Stimulated activated CD4-positive, alpha-beta T cell treated with anti-CD3 and anti-CD28 coated beads, Interleukin-2, amount 100 ng/mL, for 48 hours (primary cell): Measurements from ENCODE around the gene TMEM203.

Experiments
- DNase-seq, 2 donors: peaks; one replicate each; pipeline ENCODE4 v3.0.0-alpha.2; 2020

Gene TMEM203

DNA sequence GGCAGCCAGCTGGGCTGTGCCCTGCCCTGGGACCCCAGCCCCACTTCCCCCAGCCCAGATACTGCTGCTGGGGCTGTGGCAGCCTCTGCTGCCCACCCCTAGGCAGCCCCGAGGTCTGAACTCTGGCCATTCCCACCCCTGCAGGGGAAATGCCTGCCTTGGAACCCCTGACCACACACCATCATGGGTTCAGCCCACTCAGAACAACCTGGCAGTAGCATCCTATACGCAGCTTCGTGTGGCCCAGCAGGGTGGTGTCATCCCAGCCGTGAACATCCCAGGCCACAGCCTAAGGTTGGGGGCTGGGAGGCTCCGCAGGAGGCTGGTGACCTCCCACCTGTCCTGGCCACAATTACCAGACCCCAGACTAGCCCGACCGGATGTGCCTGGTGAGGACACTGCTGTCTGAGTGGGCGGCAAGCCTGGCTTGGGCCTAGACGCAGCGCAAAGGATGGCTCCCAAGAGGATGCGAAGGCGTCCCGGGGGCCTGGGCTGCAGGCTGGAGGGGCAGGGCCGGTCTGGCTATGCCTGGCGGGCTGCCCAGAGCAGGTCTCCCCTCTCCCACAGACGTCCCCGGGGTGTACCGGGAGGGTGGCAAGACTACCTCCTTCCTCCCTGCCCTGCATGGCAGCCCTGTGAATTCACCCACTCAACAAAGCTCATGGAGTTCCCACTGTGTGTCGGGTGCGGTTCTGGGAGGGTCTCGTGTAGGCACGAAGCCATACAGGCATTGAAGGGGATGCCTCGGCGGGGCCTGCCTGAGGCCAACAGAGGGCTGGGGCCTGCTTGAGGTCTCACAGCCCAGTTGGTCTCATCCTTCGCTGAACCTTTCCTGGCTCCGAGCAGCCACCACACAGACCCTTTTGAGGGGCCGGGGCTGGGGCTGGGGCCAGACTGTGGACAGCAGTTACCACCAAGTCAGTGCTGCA, 23.8 kb upstream of the TMEM203 start:
- no peak for DNase-seq

DNA sequence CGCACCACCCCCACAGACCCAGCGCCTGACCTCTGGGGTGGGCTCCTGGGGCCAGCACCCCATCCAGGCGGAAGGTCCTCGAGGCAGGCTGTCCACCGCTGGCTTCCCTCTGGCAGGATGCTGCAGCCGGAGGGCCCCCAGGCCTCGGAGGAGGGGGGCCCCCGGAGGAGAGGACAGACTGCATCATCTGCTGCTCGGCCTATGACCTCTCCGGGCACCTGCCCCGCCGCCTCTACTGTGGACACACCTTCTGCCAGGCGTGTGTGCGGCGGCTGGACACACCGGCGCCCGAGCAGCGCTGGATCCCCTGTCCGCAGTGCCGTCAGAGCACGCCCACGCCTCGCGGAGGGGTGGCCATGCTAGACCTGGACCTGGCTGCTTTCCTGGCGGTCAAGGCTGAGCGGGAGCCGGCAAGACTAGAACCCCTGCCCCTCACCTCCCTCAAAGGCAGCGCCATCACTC, 23.1 kb upstream of the TMEM203 start:
- no peak for DNase-seq

DNA sequence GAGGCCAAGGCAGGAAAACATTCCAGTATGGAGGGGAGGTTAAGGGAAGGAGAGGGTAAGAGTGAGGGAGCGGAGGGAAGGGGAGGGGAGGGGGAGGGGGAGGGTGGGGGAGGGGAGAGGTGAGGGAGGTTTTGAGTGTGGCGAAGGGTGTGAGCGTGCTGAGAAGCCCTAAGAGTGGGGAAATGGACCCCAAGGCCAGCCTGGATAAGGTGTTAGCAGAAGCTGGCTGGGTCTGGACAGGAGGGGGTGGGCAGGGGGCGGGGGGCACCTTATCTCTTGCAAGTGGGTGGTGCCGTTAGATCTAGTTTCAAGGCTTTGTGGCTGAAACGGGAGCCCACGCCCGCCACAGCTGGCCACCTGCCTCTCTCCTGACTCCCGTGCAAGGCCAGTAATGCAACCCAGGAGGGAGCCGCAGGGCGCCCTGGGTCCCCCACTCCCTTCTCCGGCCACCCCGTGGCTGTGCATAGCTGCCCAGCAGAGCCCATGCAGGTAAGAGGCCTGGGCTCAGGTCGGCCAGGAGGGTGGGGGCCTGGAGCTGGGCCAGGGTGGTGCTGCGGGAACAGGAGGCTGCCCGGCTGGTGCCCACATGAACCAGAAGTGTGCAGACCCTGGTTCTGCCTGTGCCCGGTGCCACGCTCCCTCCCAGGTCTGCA, 22.5 kb upstream of the TMEM203 start:
- DNase-seq = no peak

DNA sequence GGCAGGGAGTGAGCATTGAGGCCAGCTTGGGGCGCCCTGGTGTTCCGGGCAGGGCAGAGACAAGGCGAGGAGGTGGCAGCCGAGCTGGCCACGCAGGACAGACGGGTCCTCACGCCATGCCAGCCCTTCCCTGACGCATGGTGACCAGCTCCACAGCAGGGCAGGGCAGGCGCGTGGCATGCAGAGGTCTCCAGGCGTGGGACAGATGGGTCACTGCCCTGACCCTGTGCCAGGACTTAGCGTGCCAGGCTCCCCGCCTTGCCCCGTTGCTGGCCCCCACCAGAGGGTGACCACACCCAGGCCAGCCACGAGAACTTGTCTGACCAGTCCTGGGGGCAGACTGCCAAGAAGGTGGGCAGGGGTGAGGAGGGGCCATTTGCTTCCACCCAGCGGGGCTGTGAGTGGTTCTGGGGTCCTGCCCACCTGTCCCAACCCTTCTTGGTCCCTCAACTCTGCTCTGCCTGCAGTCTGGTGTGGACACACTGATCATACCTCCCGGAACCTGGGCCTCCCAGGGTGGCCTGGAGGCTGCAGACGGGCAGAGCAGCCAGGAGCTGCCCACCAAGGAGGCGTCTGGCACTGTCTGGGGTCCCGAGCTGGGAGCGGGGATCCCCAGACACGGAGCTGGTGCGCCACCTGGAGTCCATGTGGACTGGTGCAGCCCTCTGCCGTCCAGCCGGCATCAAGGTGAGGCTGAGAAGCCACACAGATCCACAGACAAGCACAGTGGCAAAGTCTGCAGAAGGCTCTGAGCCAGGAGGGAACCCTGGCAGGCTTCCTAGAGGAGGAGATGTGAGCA, 21.8 kb upstream of the TMEM203 start, which contains the start of gene RNF224:
TSS of gene RNF224 (plus strand) at position 449 of the 799 bp plus-strand sequence. CDS start 834 bp downstream, outside the sequence.
- peak; percentile 75 to 84 for DNase-seq

DNA sequence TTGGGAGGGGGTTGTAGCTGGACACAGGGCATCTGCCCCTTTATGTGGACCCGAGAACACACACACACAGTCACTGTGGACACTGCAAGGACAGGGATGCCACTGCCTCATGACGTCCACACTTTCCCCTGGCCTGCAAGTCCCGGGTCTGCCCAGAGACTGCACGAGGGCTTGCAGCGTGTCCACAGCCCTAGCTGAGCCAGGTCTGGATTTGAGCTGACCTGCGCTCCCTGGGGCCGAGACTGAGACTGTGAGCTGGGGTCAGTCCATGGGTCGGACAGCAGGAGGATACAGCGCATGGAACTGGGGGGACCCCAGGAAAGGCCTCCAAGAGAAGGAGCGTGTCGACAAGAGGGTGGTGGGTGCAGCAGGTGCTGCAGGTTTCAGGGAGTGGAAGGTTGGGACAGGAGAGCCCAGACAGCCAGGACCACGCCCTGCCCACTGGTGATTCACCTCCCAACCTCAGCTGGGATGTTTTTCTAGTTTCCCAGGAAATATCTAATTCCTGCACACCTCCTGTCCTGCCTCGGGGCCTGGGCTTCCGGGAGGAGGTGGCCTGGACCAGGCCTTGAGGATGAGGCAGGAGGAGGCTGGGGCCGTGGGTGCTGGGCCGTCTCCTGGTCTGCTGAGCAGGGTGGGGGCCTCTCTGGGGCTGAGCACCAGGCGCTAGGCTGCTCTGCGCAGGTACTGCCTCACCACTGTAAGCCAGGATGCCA, 21.0 kb upstream of the TMEM203 start:
- no peak for DNase-seq

DNA sequence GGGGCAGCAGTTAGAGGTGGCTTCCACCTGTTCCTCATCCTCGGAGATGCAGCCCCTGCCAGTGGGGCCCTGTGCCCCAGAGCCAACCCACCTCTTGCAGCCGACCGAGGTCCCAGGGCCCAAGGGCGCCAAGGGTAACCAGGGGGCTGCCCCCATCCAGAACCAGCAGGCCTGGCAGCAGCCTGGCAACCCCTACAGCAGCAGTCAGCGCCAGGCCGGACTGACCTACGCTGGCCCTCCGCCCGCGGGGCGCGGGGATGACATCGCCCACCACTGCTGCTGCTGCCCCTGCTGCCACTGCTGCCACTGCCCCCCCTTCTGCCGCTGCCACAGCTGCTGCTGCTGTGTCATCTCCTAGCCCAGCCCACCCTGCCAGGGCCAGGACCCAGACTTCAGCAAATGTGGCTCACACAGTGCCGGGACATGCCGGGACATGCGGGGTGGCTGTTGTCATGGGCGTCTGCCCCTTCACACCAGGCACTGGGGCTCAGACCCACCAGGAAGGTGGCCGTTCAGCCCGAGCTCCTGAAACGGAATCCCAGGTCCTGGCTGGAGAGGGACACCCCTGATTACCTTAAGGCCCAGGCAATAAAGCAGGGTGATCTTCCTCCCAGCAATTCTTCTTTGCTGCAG, 20.4 kb upstream of the TMEM203 start:
- no peak for DNase-seq

DNA sequence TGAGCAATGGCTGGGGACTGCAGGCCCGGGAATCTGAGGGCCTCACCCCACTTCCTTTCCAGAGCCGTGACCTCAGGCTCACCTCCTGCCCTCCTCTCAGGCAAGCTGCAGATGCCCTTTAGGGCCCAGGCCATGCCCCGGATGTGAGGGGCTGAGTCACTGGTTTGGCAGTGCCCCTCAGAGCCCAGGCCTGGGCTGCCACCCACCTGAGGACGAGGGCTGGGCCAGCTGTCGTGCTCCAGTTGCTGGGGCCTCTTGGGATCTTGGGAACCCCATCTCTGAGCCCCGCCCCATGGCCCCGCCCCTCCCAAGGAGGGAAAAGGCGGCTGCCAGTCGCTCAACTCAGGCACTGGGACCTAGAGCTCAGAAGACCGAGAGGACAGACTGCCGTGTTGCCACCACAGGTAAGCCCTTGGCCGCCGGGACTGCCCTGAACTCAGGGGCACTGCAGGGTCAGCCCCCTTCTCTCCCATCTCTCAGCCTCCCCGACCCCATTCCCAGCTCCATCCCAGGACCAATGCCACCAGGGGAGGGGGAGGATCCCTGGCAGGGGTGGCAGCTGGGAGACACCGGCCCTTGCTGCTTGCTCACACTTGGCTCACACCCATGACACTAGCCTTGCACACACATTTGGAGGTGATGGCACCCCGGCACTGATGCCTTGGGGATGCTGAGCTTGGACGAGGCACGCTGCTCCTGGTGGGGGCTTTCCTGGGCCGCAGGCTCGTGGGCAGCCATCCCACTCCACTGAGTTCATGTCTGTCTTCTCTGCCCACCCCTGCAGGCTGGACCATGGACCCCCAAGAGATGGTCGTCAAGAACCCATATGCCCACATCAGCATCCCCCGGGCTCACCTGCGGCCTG, 19.6 kb upstream of the TMEM203 start, which contains the start of gene CYSRT1:
TSS of gene CYSRT1 (plus strand) at position 345 of the 865 bp plus-strand sequence. CDS start at position 793, 448 bp downstream.
- DNase-seq = no peak

DNA sequence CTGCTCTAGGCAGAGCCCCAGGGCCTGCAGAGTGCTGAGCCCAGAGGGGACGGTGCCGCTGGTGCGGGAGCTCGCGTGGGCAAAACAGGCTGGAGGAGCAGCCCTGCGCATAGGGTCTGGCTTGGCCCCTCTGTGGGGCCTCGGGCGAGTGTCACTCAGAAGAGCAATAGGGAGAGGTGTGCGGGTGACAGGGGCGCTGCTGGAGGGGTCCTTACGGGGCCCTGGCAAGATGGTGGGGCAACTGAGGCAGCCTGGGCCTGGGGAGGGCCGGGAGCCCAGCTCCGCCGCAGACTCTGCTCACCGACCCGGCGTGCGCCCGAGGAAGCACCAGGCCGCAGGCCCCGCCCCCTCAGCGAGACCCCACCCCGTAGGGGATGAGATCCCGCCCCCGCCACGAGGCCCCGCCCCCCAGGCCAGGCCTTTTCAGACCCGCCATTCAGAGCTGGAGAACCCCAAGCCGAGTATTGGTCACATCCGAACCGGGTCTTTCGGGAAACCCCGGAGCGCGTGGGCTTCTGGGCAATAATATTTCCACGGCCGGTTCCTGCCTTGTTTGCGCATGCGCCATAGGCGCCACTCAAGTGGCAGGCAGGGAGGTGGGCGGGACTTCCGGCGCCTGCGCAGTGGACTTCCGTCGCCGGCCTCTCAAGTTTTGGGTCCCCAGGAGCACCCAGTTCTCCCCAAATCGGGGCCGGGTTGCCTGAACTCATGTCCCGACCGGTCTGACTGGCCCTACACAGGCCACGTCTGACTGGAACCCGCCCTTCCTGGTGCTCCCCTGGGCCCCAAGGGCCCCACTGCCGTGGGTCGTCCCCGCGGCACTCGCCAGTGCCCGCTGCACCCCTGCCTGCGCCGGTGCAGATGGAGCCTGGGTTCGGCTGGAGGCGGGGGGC, 17.9 kb upstream of the TMEM203 start:
- peak; percentile 98 for DNase-seq

DNA sequence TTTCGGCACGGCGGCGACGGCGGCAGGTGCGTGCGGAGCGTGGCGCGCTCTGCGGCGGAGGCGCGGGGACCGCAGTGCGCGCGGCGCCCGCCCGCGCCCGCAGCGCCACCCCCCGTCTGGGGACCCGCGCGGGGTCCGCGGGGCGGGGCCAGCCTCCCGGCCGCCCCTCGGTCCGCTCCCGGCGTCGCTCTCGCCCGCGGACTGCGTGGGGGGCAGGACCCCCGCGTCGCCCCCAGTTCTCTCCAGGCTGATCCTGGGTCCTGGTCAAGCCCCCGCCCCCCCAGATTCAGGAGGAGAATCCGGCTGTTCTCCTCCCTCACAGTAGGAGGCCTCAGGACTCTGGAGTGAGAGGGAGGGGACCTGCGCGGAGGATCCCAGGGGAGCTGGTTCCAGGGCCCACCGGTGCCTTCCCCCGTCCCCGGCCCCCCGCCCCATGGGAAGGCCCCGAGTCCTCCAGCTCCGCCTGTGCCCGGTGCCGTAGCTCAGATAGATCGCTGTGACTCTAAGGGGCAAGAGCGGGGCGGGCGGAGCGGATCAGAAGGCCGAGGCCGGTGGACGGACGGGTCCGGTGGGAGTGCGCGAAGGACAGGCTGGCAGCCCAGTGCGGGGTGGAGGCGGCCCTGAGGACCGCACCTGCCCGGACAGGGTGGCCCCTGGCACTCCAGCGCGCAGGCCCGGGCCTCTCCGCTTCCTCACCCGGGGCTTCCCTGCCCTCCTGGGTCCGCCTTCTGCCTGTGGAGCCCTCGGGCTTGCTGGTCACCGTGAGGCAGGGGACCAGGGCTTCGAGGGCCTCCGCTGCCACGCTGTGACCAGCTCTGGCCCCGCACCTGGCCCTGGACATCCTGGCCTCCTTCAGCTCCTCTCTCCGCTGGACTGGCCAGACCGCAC, 17.0 kb upstream of the TMEM203 start, which contains the start of gene RNF208:
TSS of gene RNF208 (minus strand) at position 51 of the 888 bp plus-strand sequence. CDS start 1,028 bp downstream, outside the sequence.
- no peak for DNase-seq

DNA sequence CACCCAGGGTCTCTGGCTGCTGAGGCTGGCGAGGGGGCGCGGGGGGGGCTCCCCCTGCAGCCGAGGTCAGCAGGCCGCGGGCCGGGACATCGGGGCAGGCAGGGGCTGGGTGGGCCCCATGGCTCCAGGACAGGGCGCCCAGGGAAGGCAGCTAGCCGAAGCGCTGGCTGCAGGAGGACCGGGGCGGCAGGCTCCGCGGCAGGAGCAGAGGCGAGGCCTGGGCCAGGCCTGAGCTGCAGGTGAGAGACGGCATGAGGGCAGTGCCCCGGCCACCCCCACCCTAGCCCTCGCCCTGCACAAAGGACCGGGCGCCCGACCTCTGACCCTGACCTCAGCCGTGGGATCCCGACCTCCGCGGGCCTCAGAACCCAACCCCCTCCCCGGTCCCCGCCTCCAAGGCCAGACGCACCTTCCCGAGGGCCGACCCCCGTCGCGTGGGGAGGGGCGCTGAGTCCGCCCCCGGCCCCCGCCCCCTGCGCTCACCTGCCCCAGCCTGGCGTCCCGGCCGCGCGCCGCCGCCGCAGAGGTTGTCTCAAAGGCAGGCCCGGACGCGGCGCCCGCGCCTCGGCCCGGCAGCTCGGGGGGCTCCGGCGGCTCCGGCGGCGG, 16.2 kb upstream of the TMEM203 start:
- DNase-seq = no peak

DNA sequence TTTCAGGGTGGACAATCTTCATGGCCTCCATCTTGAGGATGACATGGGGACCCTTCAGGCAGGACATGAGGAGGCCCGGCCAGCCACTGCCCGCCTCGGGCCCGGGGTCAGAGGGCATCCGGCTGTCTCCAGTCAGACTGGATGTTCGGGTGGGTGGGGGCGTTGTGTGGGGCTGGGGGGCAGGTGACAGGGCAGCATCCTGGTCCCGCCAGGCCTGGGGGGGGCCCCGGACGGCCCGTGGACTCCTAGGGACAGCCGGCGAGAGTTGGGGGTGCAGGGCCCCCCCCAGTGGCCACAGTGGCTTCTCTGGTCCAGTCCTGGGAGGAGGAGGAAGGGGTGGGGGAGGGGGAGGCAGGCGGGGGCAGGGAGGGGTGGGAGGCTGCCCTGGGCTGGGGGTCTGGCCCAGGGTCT, 15.7 kb upstream of the TMEM203 start:
- DNase-seq = no peak

DNA sequence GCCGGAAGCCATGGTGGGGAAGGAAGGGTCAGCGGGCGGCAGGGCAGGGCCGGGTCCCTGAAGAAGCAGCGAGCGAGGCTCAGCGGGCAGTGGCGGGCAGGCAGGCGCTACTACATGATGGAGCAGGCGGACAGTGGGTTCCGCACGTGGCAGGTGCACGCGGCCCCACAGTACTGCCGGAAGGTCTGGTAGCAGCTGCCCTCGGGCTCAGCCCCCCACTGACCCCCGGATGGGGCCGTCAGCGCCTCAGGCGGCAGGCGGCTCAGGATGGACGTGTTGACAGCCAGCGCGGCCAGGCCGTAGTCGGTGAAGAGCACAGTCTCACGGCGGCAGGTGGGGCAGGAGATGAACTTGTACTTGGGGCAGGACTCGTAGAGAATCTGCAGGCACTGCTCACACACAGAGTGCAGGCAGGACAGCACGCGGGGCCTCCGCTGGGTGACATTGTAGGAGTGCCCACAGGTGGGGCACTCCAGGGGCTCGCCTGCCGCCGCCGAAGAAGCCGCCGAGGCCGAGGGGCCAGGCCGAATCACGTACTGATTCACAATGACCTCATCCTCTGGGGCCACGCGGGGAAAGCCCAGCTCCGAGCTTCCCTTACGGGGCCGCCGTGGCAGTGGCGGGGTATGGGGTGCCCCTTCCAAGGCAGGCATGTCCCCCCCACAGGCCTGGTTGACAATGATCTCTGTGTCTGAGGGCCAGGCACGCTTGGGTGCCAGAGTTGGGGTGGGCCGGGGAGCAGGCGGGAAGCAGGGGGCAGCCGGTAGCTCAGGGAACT, 15.1 kb upstream of the TMEM203 start:
- no peak for DNase-seq

DNA sequence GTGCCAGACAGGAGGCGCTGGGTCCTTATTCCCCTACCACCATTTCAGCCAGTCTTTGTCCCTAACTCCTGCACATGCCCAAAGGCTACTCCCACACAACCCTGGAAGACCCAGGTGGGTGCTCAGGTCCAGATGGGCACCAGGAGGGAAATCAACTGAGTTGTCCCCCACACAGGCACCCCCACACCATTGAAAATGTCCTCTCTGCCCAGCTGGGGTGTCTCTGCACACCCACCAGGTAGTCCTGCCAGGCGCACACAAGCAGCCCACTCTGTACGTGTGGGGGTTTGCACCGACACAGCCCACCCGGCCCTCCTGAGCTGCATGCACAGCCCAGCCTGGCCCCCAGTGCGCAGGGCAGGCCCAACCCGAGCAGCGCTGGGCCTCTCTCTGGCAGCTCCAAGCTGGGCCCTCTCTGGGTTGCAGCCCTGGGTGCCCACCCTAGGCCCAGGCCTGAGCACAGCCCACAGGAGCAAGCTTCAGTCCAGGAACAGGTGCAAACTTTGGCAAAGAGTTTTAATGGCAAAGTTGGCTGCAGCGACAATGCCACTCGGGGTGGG, 14.4 kb upstream of the TMEM203 start:
- DNase-seq = no peak

DNA sequence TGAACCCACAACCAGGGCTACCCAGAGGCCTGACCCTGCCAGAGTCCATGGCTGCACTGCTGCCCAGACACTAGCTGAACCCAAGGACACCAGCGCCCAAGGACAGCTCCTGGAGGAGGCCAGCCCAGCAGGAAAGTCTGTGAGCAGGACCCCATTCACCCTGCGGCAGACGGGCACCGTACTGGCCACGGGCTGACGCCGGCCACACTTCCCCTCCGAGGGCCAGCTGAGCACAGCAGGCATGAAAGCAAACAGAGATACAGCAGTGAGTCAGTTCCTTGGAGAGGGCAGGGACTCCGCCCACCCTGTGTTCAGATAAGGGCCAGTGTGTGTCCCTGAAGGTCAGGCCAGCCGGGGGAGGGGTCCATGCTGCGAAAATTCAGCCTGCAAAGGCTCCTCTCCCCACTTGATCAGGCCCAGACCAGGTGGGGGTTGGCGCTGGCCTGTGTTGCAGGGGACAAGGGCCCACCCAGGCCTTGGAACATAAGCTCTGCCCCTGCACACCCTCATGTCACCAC, 13.4 kb upstream of the TMEM203 start:
- no peak for DNase-seq

DNA sequence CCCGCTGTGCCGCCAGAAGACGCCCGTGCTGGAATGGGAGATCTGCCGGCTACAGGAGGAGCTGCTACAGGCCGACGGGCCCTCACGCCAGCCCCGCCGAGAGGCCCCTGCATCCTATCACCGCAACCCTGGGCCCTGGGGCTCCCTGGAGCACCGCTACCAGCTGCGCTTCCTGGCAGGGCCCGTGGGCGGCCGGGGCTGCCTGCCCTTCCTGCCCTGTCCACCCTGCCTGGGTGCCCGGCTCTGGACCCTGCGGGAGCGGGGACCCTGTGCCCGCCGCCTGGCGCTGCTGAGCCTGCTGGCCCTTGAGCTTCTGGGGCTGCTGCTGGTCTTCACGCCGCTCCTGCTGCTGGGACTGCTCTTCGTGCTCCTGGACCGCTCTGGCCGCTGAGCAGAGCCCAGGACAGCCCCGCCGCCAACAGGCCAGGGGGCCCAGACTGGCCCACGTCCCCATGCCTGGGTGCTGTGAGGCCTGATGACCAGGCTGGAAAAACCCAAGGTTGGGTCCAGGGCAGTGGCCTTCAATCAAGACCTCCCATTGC, 12.8 kb upstream of the TMEM203 start:
- no peak for DNase-seq
